ENCODE data around the gene WIZ. TPM values are rescaled to one million over a fixed set of nuclear protein-coding genes. Genes with fewer than 3 reads are reported as not detected.

WIZ gene
- polyA plus RNA-seq, 1 donor (not counting 4 experiments of a cell fraction or from before 2014, with no cell fraction given) = 5.1 TPM

GRCh38 chr19:15438124-15438496 is 11.6 kb downstream of the WIZ start:
- no peak for FAIRE-seq
- no peak overlapping the region for H3K27ac ChIP-seq (ENCODE audit: control insufficient read depth, insufficient read depth, low read length)
- H3K9ac ChIP-seq (ENCODE audit: control insufficient read depth, extremely low read depth, insufficient read depth, low read length) = no peak overlapping the region
- no peak for DNase-seq (ENCODE audit: low read depth, low spot score)
- H3K4me3 ChIP-seq (ENCODE audit: control insufficient read depth in 2 of 3, extremely low read depth in 1 of 3, insufficient read depth in 2 of 3, low read depth in 1 of 3, low read length in 3 of 3) = no peak overlapping the region
- peaks cover 5% of the 10 kb centered on the region for H3K27me3 ChIP-seq (ENCODE audit: control insufficient read depth, extremely low read depth, insufficient read depth, low read length)
- no peak overlapping the region for H2AFZ ChIP-seq (ENCODE audit: control insufficient read depth, low read length)
- TF ChIP-seq EZH2 (IDR thresholded peaks at IDR 0.05; ENCODE audit: low read length) = no peak
- no peak for TF ChIP-seq CTCF (optimal IDR thresholded peaks at IDR 0.05 in 1 of 3, IDR thresholded peaks at IDR 0.05 in 1 of 3, conservative IDR thresholded peaks at IDR 0.05 in 1 of 3; ENCODE audit: extremely low read depth in 1 of 3, insufficient read depth in 2 of 3, low read length in 3 of 3)
- dilution Hi-C loops (cut with MboI; ENCODE audit: extremely low pct_ligation_motif_present, low sequenced_read_pairs) = no loop called here
- H3K9me1 ChIP-seq (ENCODE audit: control insufficient read depth, extremely low read depth, insufficient read depth, low read length) = no peaks in the 10 kb centered on the region
- no peaks in the 10 kb centered on the region for H3K4me1 ChIP-seq (ENCODE audit: control insufficient read depth, extremely low read depth, insufficient read depth, low read length)
- H3K36me3 ChIP-seq (ENCODE audit: control insufficient read depth in 2 of 2, extremely low read depth in 1 of 2, insufficient read depth in 2 of 2, low read length in 2 of 2) = no peaks in the 10 kb centered on the region
- no peaks in the 10 kb centered on the region for H4K20me1 ChIP-seq (ENCODE audit: control insufficient read depth, extremely low read depth, insufficient read depth, low read length)
- H3K9me3 ChIP-seq (ENCODE audit: control insufficient read depth, low read depth, low read length) = no peaks in the 10 kb centered on the region
- H3K79me2 ChIP-seq (ENCODE audit: control insufficient read depth, insufficient read depth, low read length) = no peaks in the 10 kb centered on the region
- no peak overlapping the region for H3K4me2 ChIP-seq (ENCODE audit: control insufficient read depth, extremely low read depth, insufficient read depth, low read depth, low read length)

GRCh38 chr19:15437355-15438123 is 12.2 kb downstream of the WIZ start:
- Histone ChIP-seq H3K9ac (ENCODE audit: control insufficient read depth, extremely low read depth, insufficient read depth, low read length) (no peak overlapping the region), H3K9me3 (ENCODE audit: control insufficient read depth, low read depth, low read length) (no peaks in the 10 kb centered on the region), H3K4me3 (ENCODE audit: control insufficient read depth in 2 of 3, extremely low read depth in 1 of 3, insufficient read depth in 2 of 3, low read depth in 1 of 3, low read length in 3 of 3) (no peak overlapping the region), H3K4me1 (ENCODE audit: control insufficient read depth, extremely low read depth, insufficient read depth, low read length) (no peaks in the 10 kb centered on the region), H3K9me1 (ENCODE audit: control insufficient read depth, extremely low read depth, insufficient read depth, low read length) (no peaks in the 10 kb centered on the region), H3K27me3 (ENCODE audit: control insufficient read depth, extremely low read depth, insufficient read depth, low read length) (peaks cover 5% of the 10 kb centered on the region), H3K27ac (ENCODE audit: control insufficient read depth, insufficient read depth, low read length) (no peak overlapping the region), H2AFZ (ENCODE audit: control insufficient read depth, low read length) (no peak overlapping the region), H3K36me3 (ENCODE audit: control insufficient read depth in 2 of 2, extremely low read depth in 1 of 2, insufficient read depth in 2 of 2, low read length in 2 of 2) (no peaks in the 10 kb centered on the region), H4K20me1 (ENCODE audit: control insufficient read depth, extremely low read depth, insufficient read depth, low read length) (no peaks in the 10 kb centered on the region), H3K79me2 (ENCODE audit: control insufficient read depth, insufficient read depth, low read length) (no peaks in the 10 kb centered on the region), H3K4me2 (ENCODE audit: control insufficient read depth, extremely low read depth, insufficient read depth, low read depth, low read length) (no peak overlapping the region)
- TF ChIP-seq CTCF (optimal IDR thresholded peaks at IDR 0.05 in 1 of 3, IDR thresholded peaks at IDR 0.05 in 1 of 3, conservative IDR thresholded peaks at IDR 0.05 in 1 of 3; ENCODE audit: extremely low read depth in 1 of 3, insufficient read depth in 2 of 3, low read length in 3 of 3) (peak in 2 of 3 experiments; percentile 4 to 13), EZH2 (IDR thresholded peaks at IDR 0.05; ENCODE audit: low read length) (no peak)
- dilution Hi-C loops (cut with MboI; ENCODE audit: extremely low pct_ligation_motif_present, low sequenced_read_pairs) = no loop called here
- FAIRE-seq (no peak), DNase-seq (ENCODE audit: low read depth, low spot score) (no peak)
